ENCODE results near the gene BRF1.

GRCh38 chr14:105215602-105216001 lies 85.2 kb downstream of the BRF1 start:
- TF ChIP-seq CTCF (IDR thresholded peaks at IDR 0.05) = no peak
- no peak for TF ChIP-seq POLR2A (IDR thresholded peaks at IDR 0.05)

Data from thyroid gland (tissue), 4 donors.